Peyer's patch (tissue), 4 donors: ENCODE results near the gene PRPF39.

Source experiments
- POLR2A ChIP-seq, 2 donors: fragments of 450-650 bp; IDR thresholded peaks; one replicate each; pipeline ENCODE4 v1.5.1; 2017; ENCODE audit warnings: antibody characterized with exemption in 2 of 2, mild to moderate bottlenecking in 2 of 2, moderate library complexity in 2 of 2
- TF ChIP-seq, protein P1 (sequence below), 6 experiments: fragments of 450-650 bp in 4 of 6; fragments of 200-600 bp in 2 of 6; sonication (generic) in 1 of 6; IDR thresholded peaks; one replicate each; pipeline ENCODE4 v1.5.1; 2017 to 2019; ENCODE audit warnings: antibody characterized with exemption in 6 of 6, mild to moderate bottlenecking in 3 of 6, moderate library complexity in 1 of 6

- no peak for TF ChIP-seq POLR2A (IDR thresholded peaks at IDR 0.05)
- TF ChIP-seq, protein P1, sequence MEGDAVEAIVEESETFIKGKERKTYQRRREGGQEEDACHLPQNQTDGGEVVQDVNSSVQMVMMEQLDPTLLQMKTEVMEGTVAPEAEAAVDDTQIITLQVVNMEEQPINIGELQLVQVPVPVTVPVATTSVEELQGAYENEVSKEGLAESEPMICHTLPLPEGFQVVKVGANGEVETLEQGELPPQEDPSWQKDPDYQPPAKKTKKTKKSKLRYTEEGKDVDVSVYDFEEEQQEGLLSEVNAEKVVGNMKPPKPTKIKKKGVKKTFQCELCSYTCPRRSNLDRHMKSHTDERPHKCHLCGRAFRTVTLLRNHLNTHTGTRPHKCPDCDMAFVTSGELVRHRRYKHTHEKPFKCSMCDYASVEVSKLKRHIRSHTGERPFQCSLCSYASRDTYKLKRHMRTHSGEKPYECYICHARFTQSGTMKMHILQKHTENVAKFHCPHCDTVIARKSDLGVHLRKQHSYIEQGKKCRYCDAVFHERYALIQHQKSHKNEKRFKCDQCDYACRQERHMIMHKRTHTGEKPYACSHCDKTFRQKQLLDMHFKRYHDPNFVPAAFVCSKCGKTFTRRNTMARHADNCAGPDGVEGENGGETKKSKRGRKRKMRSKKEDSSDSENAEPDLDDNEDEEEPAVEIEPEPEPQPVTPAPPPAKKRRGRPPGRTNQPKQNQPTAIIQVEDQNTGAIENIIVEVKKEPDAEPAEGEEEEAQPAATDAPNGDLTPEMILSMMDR (IDR thresholded peaks at IDR 0.05): no peak
Measured at GRCh38 chr14:45084946-45085346, 1.0 kb downstream of the PRPF39 start.
